OCI-LY7 (cell line): ENCODE results near the gene CDKN2B-AS1.

Source experiments
- EZH2phosphoT487 ChIP-seq: fragments of 200-600 bp; sonication (generic); IDR thresholded peaks from 2 replicates; pipeline ENCODE4 v1.6.1; 2018; ENCODE audit warnings: low read depth, borderline replicate concordance, mild to moderate bottlenecking, mixed run types, antibody characterized with exemption, low read length, moderate library complexity, mixed read lengths
- TF ChIP-seq, protein P1 (sequence below): fragments of 200-600 bp; sonication (generic); conservative IDR thresholded peaks from 2 replicates; pipeline ENCODE4 v1.5.1; 2014; ENCODE audit warnings: mild to moderate bottlenecking, antibody characterized with exemption, low read length, moderate library complexity, mixed read lengths

DNA sequence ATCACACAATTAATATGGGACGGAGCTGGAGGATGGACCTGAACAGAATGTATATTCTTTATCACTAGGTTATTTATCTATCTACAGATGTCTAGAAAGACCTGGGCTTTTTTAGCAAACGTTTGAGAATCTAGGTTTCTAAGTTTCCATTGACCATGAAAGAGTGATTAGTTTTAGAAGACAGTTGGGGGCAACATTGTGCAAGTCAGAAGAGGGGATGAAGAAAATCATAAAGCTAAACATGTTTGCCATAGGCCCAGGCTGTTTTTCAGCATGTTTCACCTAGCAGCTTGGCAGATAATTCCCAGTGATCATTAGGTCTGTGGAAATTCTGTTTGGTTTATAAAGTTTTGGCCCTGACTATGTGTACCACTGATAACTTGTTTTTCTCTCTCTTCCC is 58.6 kb downstream of the CDKN2B-AS1 start:
- TF ChIP-seq, protein P1, sequence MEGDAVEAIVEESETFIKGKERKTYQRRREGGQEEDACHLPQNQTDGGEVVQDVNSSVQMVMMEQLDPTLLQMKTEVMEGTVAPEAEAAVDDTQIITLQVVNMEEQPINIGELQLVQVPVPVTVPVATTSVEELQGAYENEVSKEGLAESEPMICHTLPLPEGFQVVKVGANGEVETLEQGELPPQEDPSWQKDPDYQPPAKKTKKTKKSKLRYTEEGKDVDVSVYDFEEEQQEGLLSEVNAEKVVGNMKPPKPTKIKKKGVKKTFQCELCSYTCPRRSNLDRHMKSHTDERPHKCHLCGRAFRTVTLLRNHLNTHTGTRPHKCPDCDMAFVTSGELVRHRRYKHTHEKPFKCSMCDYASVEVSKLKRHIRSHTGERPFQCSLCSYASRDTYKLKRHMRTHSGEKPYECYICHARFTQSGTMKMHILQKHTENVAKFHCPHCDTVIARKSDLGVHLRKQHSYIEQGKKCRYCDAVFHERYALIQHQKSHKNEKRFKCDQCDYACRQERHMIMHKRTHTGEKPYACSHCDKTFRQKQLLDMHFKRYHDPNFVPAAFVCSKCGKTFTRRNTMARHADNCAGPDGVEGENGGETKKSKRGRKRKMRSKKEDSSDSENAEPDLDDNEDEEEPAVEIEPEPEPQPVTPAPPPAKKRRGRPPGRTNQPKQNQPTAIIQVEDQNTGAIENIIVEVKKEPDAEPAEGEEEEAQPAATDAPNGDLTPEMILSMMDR, result no peak
- no peak for TF ChIP-seq EZH2phosphoT487
